Measurements from ENCODE around the gene ASAP2. TPM values are rescaled to one million over a fixed set of nuclear protein-coding genes. Genes with fewer than 3 reads are reported as not detected.
A peak's percentile ranks its signal among the peaks of the same experiment; 100 is the strongest.

The ASAP2 gene
- 60.7 to 73.2 TPM (median 61.5 TPM) in 3 replicates for total RNA-seq
- long read RNA-seq, full-length matches to known transcripts = 36 of 56 reads
- long read RNA-seq, partial matches to known transcripts = 12 of 56 reads
- long read RNA-seq, other reads (novel, unspliced or antisense) = 8 of 56 reads

GRCh38 chr2:9205963-9206948, at the start of gene ASAP2:
Gene ASAP2, plus strand, starts transcription at chr2:9206812. Its CDS starts 293 bp downstream, at chr2:9207105.
- DNase-seq (ENCODE audit: low spot score) = no peak
- H3K4me1 Mint-ChIP-seq (ENCODE audit: low read depth) = peaks cover 48% of the 10 kb centered on the region
- TF ChIP-seq CTCF (IDR thresholded peaks at IDR 0.05) = peak; percentile 88
- peak within 1 kb of the TSS; percentile 93 for H3K27ac Mint-ChIP-seq (ENCODE audit: unreplicated experiment)
- H3K27me3 Mint-ChIP-seq (ENCODE audit: low read depth) = no peaks in the 10 kb centered on the region
- peak within 1 kb of the TSS; percentile 90 for H3K4me3 Mint-ChIP-seq (ENCODE audit: unreplicated experiment)
- H3K9me3 Mint-ChIP-seq (ENCODE audit: low read depth) = no peaks in the 10 kb centered on the region
- peaks cover 2% of the 10 kb centered on the region for H3K36me3 Mint-ChIP-seq (ENCODE audit: low read depth)

DNA sequence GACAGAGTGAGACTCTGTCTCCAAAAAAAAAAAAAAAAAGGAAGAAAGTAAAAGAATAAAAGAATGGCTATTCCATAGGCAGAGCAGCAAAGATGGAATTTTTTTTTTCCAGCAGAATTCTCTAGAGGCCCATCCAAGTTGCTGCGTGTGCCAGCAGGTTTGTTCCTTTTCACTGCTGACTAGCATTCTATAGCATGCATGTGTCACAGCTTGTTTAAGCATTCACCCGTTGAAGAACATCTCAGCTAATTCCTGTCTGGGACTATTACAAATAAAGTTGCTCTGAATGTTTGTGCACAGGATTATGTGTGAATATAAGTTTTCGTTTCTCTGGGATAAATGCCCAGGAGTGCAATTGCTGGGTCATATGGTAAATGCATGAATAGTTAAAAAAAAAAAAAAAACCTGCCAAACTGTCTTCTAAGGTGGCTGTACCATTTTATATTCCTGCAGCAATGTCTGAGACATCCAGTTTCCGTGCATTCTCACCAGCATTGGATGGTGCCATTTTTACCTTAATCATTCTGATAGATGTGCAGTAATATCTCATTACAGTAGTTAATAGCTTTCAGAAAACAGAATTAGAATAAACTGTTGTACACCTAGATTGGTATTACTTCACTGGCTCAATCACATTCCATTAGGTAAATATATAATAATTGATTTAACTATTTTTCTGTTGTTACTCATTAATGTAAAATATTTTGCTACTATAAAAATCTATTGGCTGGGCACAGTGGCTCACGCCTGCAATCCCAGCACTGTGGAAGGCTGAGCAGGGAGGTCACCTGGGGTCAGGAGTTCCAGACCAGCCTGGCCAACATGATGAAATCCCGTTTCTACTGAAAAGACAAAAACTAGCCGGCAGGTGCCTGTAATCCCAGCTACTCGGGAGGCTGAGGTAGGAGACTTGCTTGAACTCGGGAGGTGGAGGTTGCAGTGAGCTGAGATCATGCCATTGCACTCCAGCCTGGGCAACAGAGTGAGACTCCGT, 47.5 kb upstream of the ASAP2 start:
- TF ChIP-seq CTCF (IDR thresholded peaks at IDR 0.05) = no peak
- no peak overlapping the region for H3K4me3 Mint-ChIP-seq (ENCODE audit: unreplicated experiment)
- H3K36me3 Mint-ChIP-seq (ENCODE audit: low read depth) = no peaks in the 10 kb centered on the region
- H3K27me3 Mint-ChIP-seq (ENCODE audit: low read depth) = no peaks in the 10 kb centered on the region
- no peaks in the 10 kb centered on the region for H3K9me3 Mint-ChIP-seq (ENCODE audit: low read depth)
- DNase-seq (ENCODE audit: low spot score) = no peak
- peaks cover 15% of the 10 kb centered on the region for H3K4me1 Mint-ChIP-seq (ENCODE audit: low read depth)
- peak overlapping the region; percentile 51 for H3K27ac Mint-ChIP-seq (ENCODE audit: unreplicated experiment)

DNA sequence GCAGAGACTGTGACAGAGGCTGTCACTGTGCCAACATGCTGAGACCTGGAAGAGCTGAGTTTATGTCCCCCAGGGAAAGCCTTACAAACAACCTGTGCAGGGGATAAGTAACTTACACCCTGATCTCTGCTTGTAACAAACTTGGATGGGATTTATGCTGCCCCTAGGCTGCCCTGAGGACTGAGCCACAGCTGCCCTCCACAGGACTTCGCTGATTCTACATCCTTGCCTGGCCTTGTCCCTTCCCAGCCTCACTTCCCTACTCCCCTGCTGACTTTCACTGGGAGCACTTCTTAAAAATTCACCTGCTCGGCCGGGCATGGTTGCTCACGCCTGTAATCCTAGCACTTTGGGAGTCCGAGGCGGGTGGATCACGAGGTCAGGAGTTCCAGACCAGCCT, 45.9 kb upstream of the ASAP2 start:
- Mint-ChIP-seq H3K4me1 (ENCODE audit: low read depth) (peaks cover 25% of the 10 kb centered on the region), H3K4me3 (ENCODE audit: unreplicated experiment) (no peak overlapping the region), H3K27me3 (ENCODE audit: low read depth) (no peaks in the 10 kb centered on the region), H3K27ac (ENCODE audit: unreplicated experiment) (no peak overlapping the region), H3K9me3 (ENCODE audit: low read depth) (no peaks in the 10 kb centered on the region), H3K36me3 (ENCODE audit: low read depth) (no peaks in the 10 kb centered on the region)
- TF ChIP-seq CTCF (IDR thresholded peaks at IDR 0.05) = no peak
- no peak for DNase-seq (ENCODE audit: low spot score)

DNA sequence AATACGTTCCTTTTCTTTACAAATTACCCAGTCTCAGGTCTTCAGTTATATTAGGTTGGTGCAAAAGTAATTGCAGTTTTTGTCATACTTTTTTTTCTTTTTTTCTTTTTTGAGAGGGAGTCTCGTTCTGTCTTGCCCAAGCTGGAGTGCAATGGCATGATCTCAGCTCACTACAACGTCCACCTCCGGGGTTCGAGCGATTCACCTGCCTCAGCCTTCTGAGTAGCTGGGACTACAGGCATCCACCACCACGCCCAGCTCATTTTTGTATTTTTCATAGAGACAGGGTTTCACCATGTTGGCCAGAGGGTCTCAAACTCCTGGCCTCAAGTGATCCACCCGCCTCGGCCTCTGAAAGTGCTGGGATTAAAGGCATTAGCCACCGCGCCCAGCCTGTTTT, 43.8 kb upstream of the ASAP2 start:
- no peak for DNase-seq (ENCODE audit: low spot score)
- Mint-ChIP-seq H3K36me3 (ENCODE audit: low read depth) (no peaks in the 10 kb centered on the region), H3K4me3 (ENCODE audit: unreplicated experiment) (no peak overlapping the region), H3K4me1 (ENCODE audit: low read depth) (peaks cover 43% of the 10 kb centered on the region), H3K9me3 (ENCODE audit: low read depth) (no peaks in the 10 kb centered on the region), H3K27me3 (ENCODE audit: low read depth) (no peaks in the 10 kb centered on the region), H3K27ac (ENCODE audit: unreplicated experiment) (peak overlapping the region; percentile 32)
- no peak for TF ChIP-seq CTCF (IDR thresholded peaks at IDR 0.05)

Data from chondrocyte (in vitro differentiated cells).